Liver (tissue), 9 donors: ENCODE measurements around the gene ERI3. TPM values are rescaled to one million over a fixed set of nuclear protein-coding genes. Genes with fewer than 3 reads are reported as not detected.

ENCODE experiments used
- DNase-seq: peaks from one replicate; pipeline ENCODE4 v3.0.0-alpha.2; 2017; ENCODE audit warnings: low spot score
- H3K27ac ChIP-seq, 2 donors: one replicate each; pipeline ENCODE4 v1.7.0; 2013; ENCODE audit warnings: inconsistent platforms in 2 of 2, low read length in 2 of 2, control low read depth in 1 of 2, low read depth in 1 of 2, mild to moderate bottlenecking in 1 of 2
- H3K27me3 ChIP-seq, 4 donors: one replicate each; pipeline versions ENCODE4 v1.6.1 to v1.7.0; 2013; ENCODE audit warnings: low read length in 3 of 4, inconsistent platforms in 1 of 4, mild to moderate bottlenecking in 1 of 4, moderate library complexity in 1 of 4; ENCODE audit not compliant: control insufficient read depth in 4 of 4, insufficient read depth in 4 of 4
- H3K36me3 ChIP-seq, 4 donors: one replicate each; pipeline versions ENCODE4 v1.6.1 to v1.7.0; 2013; ENCODE audit warnings: low read length in 3 of 4, mild to moderate bottlenecking in 3 of 4, low read depth in 1 of 4, moderate library complexity in 1 of 4; ENCODE audit not compliant: control insufficient read depth in 4 of 4, insufficient read depth in 3 of 4
- H3K4me1 ChIP-seq, 4 donors: one replicate each; pipeline versions ENCODE4 v1.6.1 to v1.7.0; 2013; ENCODE audit warnings: low read length in 3 of 4, mild to moderate bottlenecking in 3 of 4, moderate library complexity in 1 of 4; ENCODE audit not compliant: control insufficient read depth in 4 of 4, insufficient read depth in 4 of 4
- H3K4me3 ChIP-seq, 3 donors: one replicate each; pipeline versions ENCODE4 v1.6.1 to v1.7.0; 2013; ENCODE audit warnings: low read length in 3 of 3, control low read depth in 1 of 3, low read depth in 1 of 3, mild to moderate bottlenecking in 1 of 3
- H3K9ac ChIP-seq, 2 donors: one replicate each; pipeline ENCODE4 v1.7.0; 2013; ENCODE audit warnings: low read length in 2 of 2, mild to moderate bottlenecking in 2 of 2, moderate library complexity in 2 of 2, control low read depth in 1 of 2, low read depth in 1 of 2
- H3K9me3 ChIP-seq, 4 donors: one replicate each; pipeline versions ENCODE4 v1.6.1 to v1.7.0; 2013; ENCODE audit warnings: low read length in 3 of 4; ENCODE audit not compliant: control insufficient read depth in 4 of 4
- CTCF ChIP-seq: fragments of 150-350 bp; IDR thresholded peaks from 2 replicates; pipeline ENCODE4 v1.5.1; 2017; ENCODE audit warnings: improper control_type of control experiment, low read depth, low read length; ENCODE audit not compliant: missing input control
- FOXA1 ChIP-seq: IDR thresholded peaks from 2 replicates; pipeline ENCODE4 v1.6.1; 2016; ENCODE audit warnings: antibody characterized with exemption
- GABPA ChIP-seq, 2 donors: IDR thresholded peaks in 1 of 2; conservative IDR thresholded peaks in 1 of 2; 2 replicates each; pipeline ENCODE4 v1.6.1; 2016; ENCODE audit warnings: antibody characterized with exemption in 2 of 2, mild to moderate bottlenecking in 1 of 2, moderate library complexity in 1 of 2
- HNF4A ChIP-seq, 2 donors: conservative IDR thresholded peaks; 2 replicates each; pipeline ENCODE4 v1.6.1; 2016; ENCODE audit warnings: antibody characterized with exemption in 2 of 2, mild to moderate bottlenecking in 2 of 2
- HNF4G ChIP-seq: IDR thresholded peaks from 2 replicates; pipeline ENCODE4 v1.6.1; 2016; ENCODE audit warnings: antibody characterized with exemption
- JUND ChIP-seq, 2 donors: IDR thresholded peaks; 2 replicates each; pipeline ENCODE4 v1.6.1; 2016; ENCODE audit warnings: antibody characterized with exemption in 2 of 2
- MAX ChIP-seq: IDR thresholded peaks from 2 replicates; pipeline ENCODE4 v1.6.1; 2016; ENCODE audit warnings: antibody characterized with exemption
- NR2F2 ChIP-seq: IDR thresholded peaks from 2 replicates; pipeline ENCODE4 v1.6.1; 2016; ENCODE audit warnings: antibody characterized with exemption
- RAD21 ChIP-seq, 2 donors: IDR thresholded peaks; 2 replicates each; pipeline ENCODE4 v1.6.1; 2016; ENCODE audit warnings: antibody characterized with exemption in 2 of 2, mild to moderate bottlenecking in 2 of 2
- RXRA ChIP-seq, 2 donors: IDR thresholded peaks; 2 replicates each; pipeline ENCODE4 v1.6.1; 2017 to 2018; ENCODE audit warnings: antibody characterized with exemption in 2 of 2, mild to moderate bottlenecking in 1 of 2
- SP1 ChIP-seq: IDR thresholded peaks from 2 replicates; pipeline ENCODE4 v1.6.1; 2018; ENCODE audit warnings: antibody characterized with exemption, mild to moderate bottlenecking
- TAF1 ChIP-seq: conservative IDR thresholded peaks from 2 replicates; pipeline ENCODE4 v1.6.1; 2016; ENCODE audit warnings: antibody characterized with exemption, mild to moderate bottlenecking
- YY1 ChIP-seq: IDR thresholded peaks from 2 replicates; pipeline ENCODE4 v1.6.1; 2016; ENCODE audit warnings: antibody characterized with exemption, mild to moderate bottlenecking
- WGBS: extraction: QIAGEN DNeasy Blood & Tissue Kit; methylation state at CpG from one replicate; pipeline ENCODE4 v1.1.7; 2013; 5-methylcytosine and 5-hydroxymethylcytosine counted together
- polyA plus RNA-seq, 2 donors: library from polyadenylated mRNA; stranded (reverse) in 1 of 2; unstranded in 1 of 2; fragments of 200-250 nt in 1 of 2; fragments of >200 nt in 1 of 2; fragmentation: Nextera tagmentation in 1 of 2; extraction: Ambion mirVana in 1 of 2; gene quantifications; one replicate each; pipeline versions ENCODE4 v1.2.1 to v1.2.3, GENCODE V29; 2013 to 2015
- total RNA-seq, 2 donors: library from RNA; depleted of rRNA; stranded (reverse); fragments of >200 nt; gene quantifications; one replicate each; pipeline ENCODE4 v1.2.3, GENCODE V29; 2014
- TF ChIP-seq, protein P1 (sequence below): IDR thresholded peaks from 2 replicates; pipeline ENCODE4 v1.6.1; 2016; ENCODE audit warnings: antibody characterized with exemption
- TF ChIP-seq, protein P2 (sequence below): IDR thresholded peaks from 2 replicates; pipeline ENCODE4 v1.6.1; 2016; ENCODE audit warnings: antibody characterized with exemption
- donor health status: healthy.
- donor health status: healthy.
- donor health status: healthy.
- donor health status: healthy.
- donor health status: healthy.

Gene ERI3
- total and polyA plus RNA-seq, 4 donors: 15.7 to 23.8 (median 21.3) TPM

DNA sequence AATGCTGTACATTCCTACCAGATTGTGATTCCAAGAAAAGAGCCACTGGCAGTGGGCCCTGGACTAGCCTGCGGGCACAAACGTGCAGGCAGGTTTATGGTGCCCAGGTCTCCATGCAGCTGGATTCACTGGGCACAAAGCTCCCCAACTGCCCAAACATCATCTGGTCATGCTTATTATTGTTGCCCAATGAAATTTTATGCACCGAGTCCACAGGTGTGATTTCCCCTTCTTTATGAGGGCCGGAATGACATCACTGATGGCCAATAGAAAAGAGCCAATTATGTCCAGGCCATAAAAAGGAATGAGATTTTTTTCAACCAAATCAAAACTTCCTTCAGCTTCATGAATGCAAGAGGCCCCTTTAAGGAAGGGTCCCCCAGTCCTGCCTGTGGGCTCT, 66.2 kb downstream of the ERI3 start:
- Histone ChIP-seq H3K27me3 (no peaks in the 10 kb centered on the region), H3K9me3 (no peaks in the 10 kb centered on the region), H3K36me3 (peaks cover 0 to 2% (median 0%) of the 10 kb centered on the region in 4 donors), H3K4me3 (no peak overlapping the region), H3K27ac (no peak overlapping the region), H3K4me1 (peaks cover 14 to 40% (median 31%) of the 10 kb centered on the region in 4 donors), H3K9ac (no peak overlapping the region)
- 90% methylated on average over 4 of the region's 4 CpGs for WGBS
- TF ChIP-seq RXRA (IDR thresholded peaks at IDR 0.05) (no peak), YY1 (no peak), GABPA (IDR thresholded peaks at IDR 0.05 in 1 of 2, conservative IDR thresholded peaks at IDR 0.05 in 1 of 2) (no peak), HNF4A (conservative IDR thresholded peaks at IDR 0.05) (no peak), CTCF (no peak), SP1 (no peak), RAD21 (IDR thresholded peaks at IDR 0.05) (no peak), FOXA1 (no peak), NR2F2 (no peak), JUND (IDR thresholded peaks at IDR 0.05) (no peak), MAX (no peak)
- TF ChIP-seq, protein P1, sequence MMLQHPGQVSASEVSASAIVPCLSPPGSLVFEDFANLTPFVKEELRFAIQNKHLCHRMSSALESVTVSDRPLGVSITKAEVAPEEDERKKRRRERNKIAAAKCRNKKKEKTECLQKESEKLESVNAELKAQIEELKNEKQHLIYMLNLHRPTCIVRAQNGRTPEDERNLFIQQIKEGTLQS: no peak
- TF ChIP-seq, protein P2, sequence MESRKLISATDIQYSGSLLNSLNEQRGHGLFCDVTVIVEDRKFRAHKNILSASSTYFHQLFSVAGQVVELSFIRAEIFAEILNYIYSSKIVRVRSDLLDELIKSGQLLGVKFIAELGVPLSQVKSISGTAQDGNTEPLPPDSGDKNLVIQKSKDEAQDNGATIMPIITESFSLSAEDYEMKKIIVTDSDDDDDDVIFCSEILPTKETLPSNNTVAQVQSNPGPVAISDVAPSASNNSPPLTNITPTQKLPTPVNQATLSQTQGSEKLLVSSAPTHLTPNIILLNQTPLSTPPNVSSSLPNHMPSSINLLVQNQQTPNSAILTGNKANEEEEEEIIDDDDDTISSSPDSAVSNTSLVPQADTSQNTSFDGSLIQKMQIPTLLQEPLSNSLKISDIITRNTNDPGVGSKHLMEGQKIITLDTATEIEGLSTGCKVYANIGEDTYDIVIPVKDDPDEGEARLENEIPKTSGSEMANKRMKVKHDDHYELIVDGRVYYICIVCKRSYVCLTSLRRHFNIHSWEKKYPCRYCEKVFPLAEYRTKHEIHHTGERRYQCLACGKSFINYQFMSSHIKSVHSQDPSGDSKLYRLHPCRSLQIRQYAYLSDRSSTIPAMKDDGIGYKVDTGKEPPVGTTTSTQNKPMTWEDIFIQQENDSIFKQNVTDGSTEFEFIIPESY: no peak
- no peak for DNase-seq

DNA sequence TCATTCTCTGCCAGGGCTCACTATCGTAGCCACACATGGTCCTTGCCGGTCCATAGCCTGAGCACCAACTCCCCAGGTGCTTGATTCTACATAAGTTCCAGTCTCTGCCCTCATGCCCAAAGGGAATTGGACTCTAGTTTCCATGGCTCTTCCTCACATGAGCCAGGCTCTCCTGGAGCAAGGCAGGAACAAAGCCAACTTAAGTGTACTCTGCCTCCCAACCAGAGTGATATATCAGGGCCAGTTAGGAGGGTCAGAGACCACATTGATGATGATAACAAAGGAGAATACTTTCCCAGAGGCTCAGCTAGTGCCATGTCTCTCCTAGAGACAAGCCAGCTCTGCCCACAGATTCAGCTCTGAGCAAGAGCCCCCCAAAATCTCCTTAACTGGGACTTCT, 70.9 kb downstream of the ERI3 start:
- WGBS: 55% methylated on average over 2 of the region's 2 CpGs
- Histone ChIP-seq H3K36me3 (peaks cover 0 to 2% (median 0%) of the 10 kb centered on the region in 4 donors), H3K4me3 (no peak overlapping the region), H3K9ac (no peak overlapping the region), H3K4me1 (peaks cover 22 to 50% (median 39%) of the 10 kb centered on the region in 4 donors), H3K27ac (peak overlapping the region; percentile 76 to 82), H3K9me3 (no peaks in the 10 kb centered on the region), H3K27me3 (no peaks in the 10 kb centered on the region)
- no peak for DNase-seq
- peak; percentile 76 for TF ChIP-seq MAX
- peak; percentile 39 for TF ChIP-seq HNF4G
- TF ChIP-seq SP1: peak; percentile 41
- TF ChIP-seq, protein P2: peak; percentile 66
- TF ChIP-seq HNF4A (conservative IDR thresholded peaks at IDR 0.05): peak in 1 of 2 donors; percentile 89
- TF ChIP-seq YY1: peak; percentile 23
- no peak for TF ChIP-seq FOXA1
- TF ChIP-seq TAF1: no peak
- TF ChIP-seq RXRA (IDR thresholded peaks at IDR 0.05): peak in 1 of 2 donors; percentile 77
- TF ChIP-seq JUND (IDR thresholded peaks at IDR 0.05): peak in 1 of 2 donors; percentile 59
